Caco-2 (cell line): ENCODE measurements around the gene CHKB. TPM values are rescaled to one million over a fixed set of nuclear protein-coding genes. Genes with fewer than 3 reads are reported as not detected.
A peak's percentile ranks its signal among the peaks of the same experiment; 100 is the strongest.
"Not testable (repeated sequence)": the region's sequence is repeated elsewhere in the genome, so short reads cannot be mapped to it uniquely, and the experiment has no call there.

Experiments used
- BruUV-seq: library from RNA; stranded (reverse); fragments of 400-500 nt; replicated peaks from 2 replicates; lab custom pipeline; 2021; lab: Mats Ljungman, UMichigan
- CTCF ChIA-PET: fragments of 300-600 bp; sonication (Branson Sonifier 250); formaldehyde crosslinking; loops from one replicate; lab custom pipeline; 2022; ENCODE audit warnings: antibody characterized with exemption; lab: Charles Lee
- POLR2A ChIA-PET: fragments of 300-600 bp; sonication (Branson Sonifier 250); formaldehyde crosslinking; loops from one replicate; lab custom pipeline; 2022; ENCODE audit warnings: antibody characterized with exemption; lab: Charles Lee
- DNase-seq, 2 experiments: peaks; one replicate each; pipeline versions ENCODE4 v3.0.0 to v3.0.0-alpha.2; 2020 to 2022
- H3K27me3 ChIP-seq: replicated peaks from 2 replicates; pipeline ENCODE4 v1.6.0; 2011; ENCODE audit warnings: low read length; ENCODE audit not compliant: control insufficient read depth, insufficient read depth
- H3K36me3 ChIP-seq: 2 replicates; pipeline ENCODE4 v1.5.1; 2011; ENCODE audit warnings: low read length; ENCODE audit not compliant: control insufficient read depth, insufficient read depth
- H3K4me1 ChIP-seq: fragments of 250-450 bp; sonication (Bioruptor Pico); 2 replicates; pipeline ENCODE4 v1.5.1; 2020; ENCODE audit warnings: mild to moderate bottlenecking
- H3K4me3 ChIP-seq: 2 replicates; pipeline ENCODE4 v1.5.1; 2011; ENCODE audit warnings: low read depth, mild to moderate bottlenecking, control low read depth, low read length
- H3K9me3 ChIP-seq: fragments of 250-450 bp; sonication (Bioruptor Pico); 2 replicates; pipeline ENCODE4 v1.5.1; 2020; ENCODE audit warnings: mild to moderate bottlenecking, moderate library complexity
- H3K27ac Mint-ChIP-seq: one replicate; pipeline ENCODE4 v1.8.0; 2022; ENCODE audit warnings: mixed read lengths; ENCODE audit not compliant: unreplicated experiment
- H3K27me3 Mint-ChIP-seq: one replicate; pipeline ENCODE4 v1.8.0; 2022; ENCODE audit warnings: mixed read lengths; ENCODE audit not compliant: insufficient read depth, unreplicated experiment
- H3K36me3 Mint-ChIP-seq: one replicate; pipeline ENCODE4 v1.8.0; 2022; ENCODE audit warnings: mild to moderate bottlenecking, mixed read lengths; ENCODE audit not compliant: insufficient read depth, unreplicated experiment
- H3K4me1 Mint-ChIP-seq: one replicate; pipeline ENCODE4 v1.8.0; 2022; ENCODE audit warnings: low read depth, mixed read lengths; ENCODE audit not compliant: unreplicated experiment
- H3K4me3 Mint-ChIP-seq: one replicate; pipeline ENCODE4 v1.8.0; 2022; ENCODE audit warnings: mild to moderate bottlenecking, moderate library complexity, mixed read lengths; ENCODE audit not compliant: unreplicated experiment
- H3K9me3 Mint-ChIP-seq: one replicate; pipeline ENCODE4 v1.8.0; 2022; ENCODE audit warnings: mixed read lengths; ENCODE audit not compliant: unreplicated experiment
- CTCF ChIP-seq, 2 experiments: fragments of 200-600 bp in 1 of 2; IDR thresholded peaks; 1 replicate in 1 of 2; 2 replicates in 1 of 2; pipeline versions ENCODE4 v1.5.1 to v1.8.0; 2011 to 2022; ENCODE audit warnings: antibody characterized with exemption in 1 of 2, control low read depth in 1 of 2, inconsistent platforms in 1 of 2, low read depth in 1 of 2, low read length in 1 of 2, mild to moderate bottlenecking in 1 of 2, moderate library complexity in 1 of 2; ENCODE audit not compliant: insufficient read depth in 1 of 2, severe bottlenecking in 1 of 2, unreplicated experiment in 1 of 2
- intact Hi-C: fragments of 100-400 bp; cut with micrococcal nuclease; formaldehyde crosslinking; loops from one replicate; pipeline ENCODE4 v1.10.0; 2022; ENCODE audit not compliant: unreplicated experiment
- total RNA-seq: library from RNA; stranded (reverse); gene quantifications from 2 replicates; pipeline ENCODE4 v1.2.3, GENCODE V29; 2022

The CHKB gene
- total RNA-seq, 1 experiment from 2014 or later: 43.3 TPM

DNA sequence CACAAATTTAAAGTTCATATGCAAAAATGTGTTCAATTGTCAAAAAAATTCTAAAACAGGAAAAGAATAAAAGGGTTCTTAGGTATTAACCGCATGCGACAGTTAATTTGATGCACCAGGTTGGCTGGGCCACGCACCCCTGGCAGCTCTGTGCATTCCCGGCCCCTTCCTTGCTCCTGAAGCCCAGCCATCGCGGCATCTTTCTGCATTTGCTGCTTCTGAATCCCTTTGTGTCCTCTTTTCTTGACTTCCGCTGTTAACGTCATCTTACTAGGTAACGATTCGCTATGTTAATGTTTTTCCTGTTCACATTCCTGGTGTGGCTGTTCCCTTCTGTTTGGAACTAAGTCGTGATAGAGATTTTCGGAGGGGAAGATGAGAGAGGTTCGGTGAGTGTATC, 44.9 kb downstream of the CHKB start:
- CTCF ChIA-PET: no interaction called here
- peak overlapping the region; percentile 2 for H3K27ac Mint-ChIP-seq
- Histone ChIP-seq H3K36me3 (no peaks in the 10 kb centered on the region), H3K9me3 (no peaks in the 10 kb centered on the region), H3K4me1 (peaks cover 45% of the 10 kb centered on the region), H3K4me3 (no peak overlapping the region), H3K27me3 (no peaks in the 10 kb centered on the region)
- POLR2A ChIA-PET: interaction anchor here (0.6 kb wide), 1 partner anchor 12 kb away, joined by 3 read pairs; the partner anchor contains the start of gene SCO2
- no TSS peak for BruUV-seq
- H3K9me3 Mint-ChIP-seq: no peaks in the 10 kb centered on the region
- H3K4me1 Mint-ChIP-seq: peaks cover 28% of the 10 kb centered on the region
- intact Hi-C loops: no loop called here
- TF ChIP-seq CTCF (IDR thresholded peaks at IDR 0.05; ENCODE audit: insufficient read depth in 1 of 2, low read depth in 1 of 2, low read length in 1 of 2, severe bottlenecking in 1 of 2, unreplicated experiment in 1 of 2): no peak
- H3K27me3 Mint-ChIP-seq: no peaks in the 10 kb centered on the region
- no peak overlapping the region for H3K4me3 Mint-ChIP-seq
- H3K36me3 Mint-ChIP-seq: peaks cover 1% of the 10 kb centered on the region
- no peak for DNase-seq

GRCh38 chr22:50536226-50536625, 46.4 kb downstream of the CHKB start:
- DNase-seq: no peak
- no peak for TF ChIP-seq CTCF (IDR thresholded peaks at IDR 0.05; ENCODE audit: insufficient read depth in 1 of 2, low read depth in 1 of 2, low read length in 1 of 2, severe bottlenecking in 1 of 2, unreplicated experiment in 1 of 2)
- H3K27me3 Mint-ChIP-seq: no peaks in the 10 kb centered on the region
- H3K36me3 Mint-ChIP-seq: peaks cover 15% of the 10 kb centered on the region
- Histone ChIP-seq H3K9me3 (no peaks in the 10 kb centered on the region), H3K4me3 (no peak overlapping the region), H3K4me1 (peaks cover 52% of the 10 kb centered on the region), H3K27me3 (no peaks in the 10 kb centered on the region), H3K36me3 (no peaks in the 10 kb centered on the region)
- no peaks in the 10 kb centered on the region for H3K9me3 Mint-ChIP-seq
- intact Hi-C loops: no loop called here
- peaks cover 32% of the 10 kb centered on the region for H3K4me1 Mint-ChIP-seq
- H3K4me3 Mint-ChIP-seq: no peak overlapping the region
- BruUV-seq: no TSS peak
- POLR2A ChIA-PET: interaction anchor here (0.7 kb wide), 1 partner anchor 9 kb away, joined by 11 read pairs; the partner anchor contains the start of gene KLHDC7B
- CTCF ChIA-PET: interaction anchor here (1.2 kb wide), 1 partner anchor 10 kb away, joined by 3 read pairs; no protein-coding TSS in a partner anchor
- H3K27ac Mint-ChIP-seq: no peak overlapping the region

GRCh38 chr22:50535113-50535512, 47.5 kb downstream of the CHKB start:
- H3K4me3 ChIP-seq: no peak overlapping the region
- peaks cover 47% of the 10 kb centered on the region for H3K4me1 ChIP-seq
- no peaks in the 10 kb centered on the region for H3K36me3 ChIP-seq
- DNase-seq: no peak
- ChIA-PET POLR2A (no interaction called here), CTCF (no interaction called here)
- Mint-ChIP-seq H3K36me3 (peaks cover 26% of the 10 kb centered on the region), H3K9me3 (no peaks in the 10 kb centered on the region), H3K27ac (no peak overlapping the region), H3K4me1 (peaks cover 32% of the 10 kb centered on the region), H3K4me3 (no peak overlapping the region), H3K27me3 (no peaks in the 10 kb centered on the region)
- no TSS peak for BruUV-seq
- no peaks in the 10 kb centered on the region for H3K27me3 ChIP-seq
- TF ChIP-seq CTCF (IDR thresholded peaks at IDR 0.05; ENCODE audit: insufficient read depth in 1 of 2, low read depth in 1 of 2, low read length in 1 of 2, severe bottlenecking in 1 of 2, unreplicated experiment in 1 of 2): no peak
- no peaks in the 10 kb centered on the region for H3K9me3 ChIP-seq
- intact Hi-C loops: no loop called here

DNA sequence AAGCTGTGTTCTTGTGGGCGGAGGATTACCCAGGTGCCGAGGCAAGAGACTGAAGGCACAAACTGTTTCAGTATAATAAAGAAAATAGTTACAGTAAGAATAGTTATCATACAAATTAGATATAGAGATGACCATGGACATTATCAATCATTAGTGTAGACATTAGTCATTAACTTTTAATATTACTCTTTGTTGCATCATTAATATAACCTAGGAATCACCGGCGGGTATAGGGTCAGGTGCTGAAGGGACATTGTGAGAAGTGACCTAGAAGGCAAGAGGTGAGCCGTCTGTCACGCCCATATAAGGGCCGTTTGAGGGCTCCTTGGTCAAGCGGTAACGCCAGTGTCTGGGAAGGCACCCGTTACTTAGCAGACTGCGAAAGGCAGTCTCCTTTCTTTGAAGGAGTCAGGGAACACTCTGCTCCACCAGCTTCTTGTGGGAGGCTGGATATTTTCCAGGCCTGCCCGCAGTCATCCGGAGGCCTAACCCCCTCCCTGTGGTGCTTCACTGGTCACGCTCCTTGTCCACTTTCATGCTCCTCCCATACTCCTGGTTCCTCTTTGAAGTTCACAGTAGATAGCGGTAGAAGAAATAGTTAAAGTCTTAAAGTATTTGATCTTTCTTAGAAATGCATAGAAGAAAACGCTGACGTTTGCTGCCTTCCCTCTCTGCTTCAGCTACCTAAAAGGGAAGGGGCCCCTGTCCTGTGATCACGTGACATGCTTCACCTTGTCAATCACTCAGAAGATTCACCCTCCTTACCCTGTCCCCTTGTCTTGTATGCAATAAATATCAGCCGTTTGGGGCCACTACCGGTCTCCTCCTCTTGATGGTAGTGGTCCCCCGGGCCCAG, 48.6 kb downstream of the CHKB start:
- POLR2A ChIA-PET: interaction anchor here (0.7 kb wide), 1 partner anchor 26 kb away, joined by 3 read pairs; the partner anchor contains the start of gene NCAPH2
- intact Hi-C loops: loop anchor here (2.0 to 5.0 kb wide), 2 partner anchors 29 to 88 kb away; partner anchors contain the start of gene SYCE3
- H3K27ac Mint-ChIP-seq: peak overlapping the region; percentile 86

More for the DNA sequence above, 48.6 kb downstream of the CHKB start:
- BruUV-seq, H3K4me3 ChIP-seq, H3K27me3 ChIP-seq, H3K27me3 Mint-ChIP-seq, H3K9me3 Mint-ChIP-seq, H3K9me3 ChIP-seq, H3K36me3 ChIP-seq, CTCF ChIA-PET: not testable (repeated sequence)
- DNase-seq: peak; percentile 38 to 49
- H3K4me1 Mint-ChIP-seq: peaks cover 32% of the 10 kb centered on the region
- H3K4me3 Mint-ChIP-seq: peak overlapping the region; percentile 81
- peaks cover 28% of the 10 kb centered on the region for H3K36me3 Mint-ChIP-seq
- peaks cover 37% of the 10 kb centered on the region for H3K4me1 ChIP-seq
